RWPE1 (cell line): ENCODE measurements around the gene COG2.

Experiments used
- CTCF ChIA-PET: fragments of 350-600 bp; sonication (Branson Sonifier 250); formaldehyde crosslinking; extraction: SDS; loops from one replicate; lab custom pipeline; 2021; lab: Yijun Ruan, JAX
- POLR2A ChIA-PET: fragments of 400-600 bp; formaldehyde crosslinking; extraction: SDS; loops from one replicate; lab custom pipeline; 2020; ENCODE audit warnings: antibody characterized with exemption; ENCODE audit not compliant: low non-redundant PET; lab: Yijun Ruan, JAX
- DNase-seq: peaks from one replicate; pipeline ENCODE4 v3.0.0; 2012; ENCODE audit warnings: low spot score
- H3K27ac ChIP-seq: fragments of 450-650 bp; 2 replicates; pipeline ENCODE4 v1.5.1; 2017
- TF ChIP-seq, protein P1 (sequence below): fragments of 450-650 bp; conservative IDR thresholded peaks from 2 replicates; pipeline ENCODE4 v1.5.1; 2017; ENCODE audit warnings: low read depth, mild to moderate bottlenecking

Gene COG2

DNA sequence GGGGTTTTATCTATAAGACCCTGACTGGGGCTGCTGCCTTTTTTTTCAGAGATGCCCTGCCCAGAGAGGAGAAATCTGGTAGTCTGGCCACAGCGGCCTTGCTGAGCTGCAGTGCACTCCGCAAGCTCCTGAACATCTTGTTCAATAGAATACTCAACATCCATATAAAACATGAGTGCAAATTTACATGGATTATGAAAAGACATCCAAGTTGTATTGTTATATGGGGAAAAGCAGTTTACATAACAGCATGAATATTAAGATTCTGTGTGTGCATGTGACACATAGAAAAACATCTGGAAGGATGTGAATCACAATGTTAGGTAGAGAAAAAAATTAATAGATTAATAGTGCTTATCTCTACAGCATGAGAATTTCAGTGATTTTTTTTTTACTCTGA lies 16.4 kb downstream of the COG2 start:
- CTCF ChIA-PET, result no interaction called here
- H3K27ac ChIP-seq, result no peak overlapping the region
- no peak for DNase-seq
- TF ChIP-seq, protein P1, sequence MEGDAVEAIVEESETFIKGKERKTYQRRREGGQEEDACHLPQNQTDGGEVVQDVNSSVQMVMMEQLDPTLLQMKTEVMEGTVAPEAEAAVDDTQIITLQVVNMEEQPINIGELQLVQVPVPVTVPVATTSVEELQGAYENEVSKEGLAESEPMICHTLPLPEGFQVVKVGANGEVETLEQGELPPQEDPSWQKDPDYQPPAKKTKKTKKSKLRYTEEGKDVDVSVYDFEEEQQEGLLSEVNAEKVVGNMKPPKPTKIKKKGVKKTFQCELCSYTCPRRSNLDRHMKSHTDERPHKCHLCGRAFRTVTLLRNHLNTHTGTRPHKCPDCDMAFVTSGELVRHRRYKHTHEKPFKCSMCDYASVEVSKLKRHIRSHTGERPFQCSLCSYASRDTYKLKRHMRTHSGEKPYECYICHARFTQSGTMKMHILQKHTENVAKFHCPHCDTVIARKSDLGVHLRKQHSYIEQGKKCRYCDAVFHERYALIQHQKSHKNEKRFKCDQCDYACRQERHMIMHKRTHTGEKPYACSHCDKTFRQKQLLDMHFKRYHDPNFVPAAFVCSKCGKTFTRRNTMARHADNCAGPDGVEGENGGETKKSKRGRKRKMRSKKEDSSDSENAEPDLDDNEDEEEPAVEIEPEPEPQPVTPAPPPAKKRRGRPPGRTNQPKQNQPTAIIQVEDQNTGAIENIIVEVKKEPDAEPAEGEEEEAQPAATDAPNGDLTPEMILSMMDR, result no peak
- POLR2A ChIA-PET, result no interaction called here

DNA sequence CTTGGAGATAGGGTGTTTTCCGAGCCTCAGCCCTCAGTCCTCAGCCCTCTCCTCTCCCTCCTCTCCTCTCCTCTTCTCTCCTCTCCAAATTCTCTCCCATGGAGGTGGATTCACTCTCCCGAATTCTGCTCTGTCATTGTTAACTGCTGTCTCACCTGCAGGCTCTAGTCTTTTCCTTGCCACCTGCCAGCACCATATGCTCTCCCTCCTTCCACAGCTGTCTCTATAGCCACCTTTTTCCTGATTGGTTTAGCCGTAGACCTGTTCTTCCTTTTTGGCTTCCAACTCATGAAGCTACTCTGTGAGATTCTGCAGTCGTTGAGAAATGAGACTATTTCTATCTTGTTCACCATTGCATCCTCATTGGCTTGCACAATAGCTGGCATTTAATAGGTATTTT lies 19.7 kb downstream of the COG2 start:
- POLR2A ChIA-PET, result no interaction called here
- CTCF ChIA-PET, result interaction anchor here (0.6 kb wide), 1 partner anchor 255 kb away, joined by 3 read pairs; no protein-coding TSS in a partner anchor
- no peak for DNase-seq
- TF ChIP-seq, protein P1, result no peak
- no peak overlapping the region for H3K27ac ChIP-seq

DNA sequence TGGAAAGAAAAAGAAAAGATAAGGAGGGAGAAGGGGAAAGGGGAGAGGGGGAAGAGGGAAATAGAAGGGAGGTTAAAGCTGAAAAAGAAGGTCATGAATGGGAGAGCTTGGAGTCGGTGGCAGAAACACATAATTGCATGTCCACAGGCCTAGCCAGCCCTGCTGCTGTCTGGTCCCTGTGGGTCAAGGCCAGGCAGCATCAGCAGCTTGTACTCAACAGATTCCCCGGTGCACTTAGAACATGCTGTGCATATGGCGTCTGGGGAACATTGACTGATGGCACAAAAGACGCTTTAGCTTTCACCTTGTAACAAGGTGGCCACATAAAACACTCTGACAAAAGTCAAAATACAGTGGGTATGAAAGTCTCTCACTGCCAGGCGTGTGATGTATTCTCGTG lies 25.9 kb downstream of the COG2 start:
- ChIA-PET POLR2A (interaction anchor here (0.6 kb wide), 1 partner anchor 90 kb away, joined by 3 read pairs; no protein-coding TSS in a partner anchor), CTCF (interaction anchor here (0.6 kb wide), 1 partner anchor 26 kb away, joined by 4 read pairs; no protein-coding TSS in a partner anchor)
- no peak for DNase-seq
- no peak overlapping the region for H3K27ac ChIP-seq
- TF ChIP-seq, protein P1, result no peak

DNA sequence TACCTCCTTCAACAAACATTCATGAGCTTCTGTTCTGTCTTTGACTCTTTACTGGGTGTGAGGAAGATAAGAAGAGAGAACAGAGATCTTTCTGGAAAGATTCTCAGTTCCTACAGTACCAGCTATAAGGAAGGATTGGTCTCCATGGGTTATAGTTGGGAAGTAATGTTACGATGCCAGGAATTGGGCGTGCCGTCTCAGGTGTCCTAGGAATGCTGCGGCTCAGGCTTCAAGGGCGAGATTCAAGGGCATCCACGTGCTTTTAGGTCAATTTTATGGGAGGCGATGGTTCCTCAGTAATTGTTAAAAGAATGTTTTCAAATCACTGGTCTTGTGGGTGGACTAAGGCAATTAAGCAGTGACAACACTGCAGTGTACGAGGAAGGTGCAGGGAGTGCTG lies 27.3 kb downstream of the COG2 start:
- DNase-seq, result no peak
- TF ChIP-seq, protein P1, result no peak
- POLR2A ChIA-PET, result no interaction called here
- H3K27ac ChIP-seq, result no peak overlapping the region
- CTCF ChIA-PET, result no interaction called here

DNA sequence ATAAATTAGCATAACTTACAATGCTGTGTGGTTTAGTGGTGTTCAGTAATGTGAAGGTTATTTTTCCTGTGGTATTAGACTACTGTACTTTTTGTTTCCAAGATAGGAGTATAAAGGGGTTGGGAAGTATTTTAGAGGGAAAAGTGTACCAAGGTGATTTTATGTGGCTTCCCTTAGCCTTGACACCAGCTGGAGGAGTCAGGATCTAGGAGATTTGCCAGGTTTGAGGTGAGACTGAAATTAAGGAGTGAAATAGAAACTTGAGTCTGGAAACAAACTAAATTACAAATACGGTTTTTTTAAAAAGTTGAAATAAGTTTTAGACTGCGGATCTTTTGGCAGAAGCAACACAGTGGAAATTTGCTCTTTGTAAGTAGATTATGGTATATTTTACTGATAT lies 32.3 kb downstream of the COG2 start:
- POLR2A ChIA-PET, result no interaction called here
- no peak overlapping the region for H3K27ac ChIP-seq
- CTCF ChIA-PET, result no interaction called here
- TF ChIP-seq, protein P1, result no peak
- DNase-seq, result no peak

DNA sequence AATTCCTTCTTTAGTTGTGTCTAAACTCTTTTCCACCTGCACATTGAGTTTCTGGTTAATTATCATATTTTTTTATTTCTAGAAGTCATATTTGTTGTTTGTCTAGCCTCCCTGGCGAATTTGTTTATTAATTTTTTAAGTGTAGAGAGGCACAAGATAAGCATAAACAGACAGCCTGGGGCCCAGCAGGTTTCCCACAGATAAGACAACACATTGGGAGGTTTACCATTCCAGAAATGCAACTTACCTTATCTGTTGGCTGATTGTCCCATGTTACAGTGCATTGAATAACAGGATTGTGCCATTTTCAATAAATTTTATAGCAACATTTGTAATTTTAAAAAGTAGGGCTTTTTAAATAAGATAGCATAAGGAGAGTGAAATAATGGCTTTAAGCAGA lies 34.9 kb downstream of the COG2 start:
- DNase-seq, result no peak
- ChIA-PET CTCF (no interaction called here), POLR2A (no interaction called here)
- TF ChIP-seq, protein P1, result no peak
- H3K27ac ChIP-seq, result no peak overlapping the region
